Coronary artery (tissue), 2 donors: ENCODE data around the gene PRKG1.

Experiments
- DNase-seq: peaks from one replicate; pipeline ENCODE4 v3.0.0-alpha.2; 2017; ENCODE audit warnings: low spot score
- H3K27ac ChIP-seq, 2 donors: fragments of 200-600 bp; sonication (generic); one replicate each; pipeline ENCODE4 v1.5.1; 2016 to 2019
- H3K4me3 ChIP-seq: fragments of 200-600 bp; sonication (generic); 2 replicates; pipeline ENCODE4 v1.5.1; 2016; ENCODE audit warnings: mild to moderate bottlenecking, moderate library complexity
- TF ChIP-seq, protein P1 (sequence below): fragments of 200-600 bp; sonication (generic); IDR thresholded peaks from one replicate; pipeline ENCODE4 v1.5.1; 2019; ENCODE audit warnings: antibody characterized with exemption

The PRKG1 gene

DNA sequence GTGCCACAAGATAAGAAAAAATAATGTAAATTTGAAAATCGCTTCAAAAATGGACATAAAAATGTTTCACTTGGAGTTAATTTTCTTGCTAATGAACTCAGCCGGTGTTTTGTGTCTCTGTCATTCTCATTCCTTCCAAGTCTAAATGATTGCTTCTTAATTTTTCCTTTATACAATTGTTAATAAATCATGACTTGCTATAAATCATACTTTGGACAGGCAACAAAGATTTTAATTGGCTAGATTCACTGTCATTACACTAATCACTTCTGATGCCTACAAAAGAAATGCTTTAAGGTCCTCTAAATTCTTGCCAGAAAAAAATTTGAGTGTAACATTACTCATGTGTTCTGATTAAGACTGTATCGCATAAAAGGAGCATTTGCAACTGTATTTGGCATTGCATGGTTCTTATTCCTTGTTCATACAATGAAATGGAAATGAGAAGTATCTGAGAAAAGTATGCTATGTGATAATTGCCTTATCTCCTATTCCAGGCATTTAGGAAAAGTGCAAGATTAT lies 1000.3 kb downstream of the PRKG1 start:
- H3K27ac ChIP-seq: no peak overlapping the region
- no peak for DNase-seq
- TF ChIP-seq, protein P1, sequence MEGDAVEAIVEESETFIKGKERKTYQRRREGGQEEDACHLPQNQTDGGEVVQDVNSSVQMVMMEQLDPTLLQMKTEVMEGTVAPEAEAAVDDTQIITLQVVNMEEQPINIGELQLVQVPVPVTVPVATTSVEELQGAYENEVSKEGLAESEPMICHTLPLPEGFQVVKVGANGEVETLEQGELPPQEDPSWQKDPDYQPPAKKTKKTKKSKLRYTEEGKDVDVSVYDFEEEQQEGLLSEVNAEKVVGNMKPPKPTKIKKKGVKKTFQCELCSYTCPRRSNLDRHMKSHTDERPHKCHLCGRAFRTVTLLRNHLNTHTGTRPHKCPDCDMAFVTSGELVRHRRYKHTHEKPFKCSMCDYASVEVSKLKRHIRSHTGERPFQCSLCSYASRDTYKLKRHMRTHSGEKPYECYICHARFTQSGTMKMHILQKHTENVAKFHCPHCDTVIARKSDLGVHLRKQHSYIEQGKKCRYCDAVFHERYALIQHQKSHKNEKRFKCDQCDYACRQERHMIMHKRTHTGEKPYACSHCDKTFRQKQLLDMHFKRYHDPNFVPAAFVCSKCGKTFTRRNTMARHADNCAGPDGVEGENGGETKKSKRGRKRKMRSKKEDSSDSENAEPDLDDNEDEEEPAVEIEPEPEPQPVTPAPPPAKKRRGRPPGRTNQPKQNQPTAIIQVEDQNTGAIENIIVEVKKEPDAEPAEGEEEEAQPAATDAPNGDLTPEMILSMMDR: no peak
- no peak overlapping the region for H3K4me3 ChIP-seq

GRCh38 chr10:52077814-52078213 lies 1003.5 kb downstream of the PRKG1 start:
- no peak overlapping the region for H3K4me3 ChIP-seq
- no peak for DNase-seq
- TF ChIP-seq, protein P1: no peak
- H3K27ac ChIP-seq: no peak overlapping the region

DNA sequence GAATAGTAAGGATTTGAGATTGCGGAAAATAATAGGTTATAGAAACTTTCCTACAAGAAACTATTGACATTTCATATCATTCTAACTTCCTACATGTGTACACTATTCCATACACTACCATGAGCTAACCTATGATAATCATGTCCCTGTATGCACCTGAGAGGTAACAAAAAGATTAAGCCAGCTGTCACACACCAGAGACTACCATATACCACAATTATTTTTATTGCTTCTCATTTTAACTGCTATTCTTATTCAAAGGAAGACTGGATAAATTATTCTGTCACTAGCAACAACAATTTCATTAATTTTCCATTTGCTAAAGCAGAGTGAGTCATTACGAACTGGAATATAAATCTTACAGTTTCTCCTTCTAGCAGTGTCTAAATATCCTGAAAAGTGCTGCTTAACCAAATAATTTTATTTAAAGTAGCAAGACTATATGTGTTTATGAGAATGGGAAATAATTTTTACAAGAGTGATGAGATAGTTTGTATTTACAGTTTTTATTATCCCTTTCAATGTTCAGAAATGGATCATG lies 1004.2 kb downstream of the PRKG1 start:
- no peak overlapping the region for H3K27ac ChIP-seq
- H3K4me3 ChIP-seq: no peak overlapping the region
- TF ChIP-seq, protein P1: no peak
- DNase-seq: no peak

GRCh38 chr10:52082307-52082706 lies 1008.0 kb downstream of the PRKG1 start:
- no peak overlapping the region for H3K4me3 ChIP-seq
- TF ChIP-seq, protein P1: no peak
- H3K27ac ChIP-seq: no peak overlapping the region
- DNase-seq: no peak

GRCh38 chr10:52083422-52083821 lies 1009.1 kb downstream of the PRKG1 start:
- no peak for DNase-seq
- TF ChIP-seq, protein P1: no peak

GRCh38 chr10:52092390-52092789 lies 1018.1 kb downstream of the PRKG1 start:
- H3K27ac ChIP-seq: no peak overlapping the region
- no peak for DNase-seq
- H3K4me3 ChIP-seq: no peak overlapping the region
- TF ChIP-seq, protein P1: no peak

More at GRCh38 chr10:52083422-52083821, 1009.1 kb downstream of the PRKG1 start:
- H3K27ac ChIP-seq: no peak overlapping the region
- H3K4me3 ChIP-seq: no peak overlapping the region

DNA sequence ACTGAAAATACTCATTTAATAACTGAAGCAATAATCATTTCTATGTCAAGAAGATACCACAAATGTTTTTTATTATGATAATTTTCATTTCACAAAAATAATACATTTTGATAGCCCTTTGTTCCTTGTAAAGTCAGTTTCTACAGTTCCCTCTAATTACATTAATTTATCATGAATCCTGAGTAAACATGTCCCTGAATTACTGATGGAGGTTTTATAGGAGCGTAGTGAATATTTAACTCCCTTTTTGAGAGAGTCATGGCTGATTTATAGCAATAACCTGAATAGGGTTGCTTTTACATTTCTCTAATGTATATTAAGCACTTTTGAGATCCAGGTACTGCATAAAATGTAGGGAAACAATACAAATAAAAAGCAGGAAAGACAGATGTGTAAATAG lies 1023.8 kb downstream of the PRKG1 start:
- TF ChIP-seq, protein P1: no peak
- Histone ChIP-seq H3K4me3 (no peak overlapping the region), H3K27ac (no peak overlapping the region)
- no peak for DNase-seq
